Neural progenitor cell (in vitro differentiated cells): ENCODE measurements around the gene ZFP82. TPM values are rescaled to one million over a fixed set of nuclear protein-coding genes. Genes with fewer than 3 reads are reported as not detected.

Source experiments
- DNase-seq: peaks from one replicate; pipeline ENCODE4 v3.0.0-alpha.2; 2016; ENCODE audit warnings: low spot score
- H2AFZ ChIP-seq: fragments of 200-600 bp; sonication (generic); replicated peaks from 2 replicates; pipeline ENCODE4 v1.6.1; 2016; ENCODE audit warnings: antibody characterized with exemption
- H3F3A ChIP-seq: fragments of 200-600 bp; sonication (generic); 2 replicates; pipeline ENCODE4 v1.6.1; 2016; ENCODE audit warnings: antibody characterized with exemption, low read depth
- H3K27ac ChIP-seq: fragments of 200-600 bp; sonication (generic); 2 replicates; pipeline ENCODE4 v1.5.1; 2016; ENCODE audit warnings: mild to moderate bottlenecking
- H3K27me3 ChIP-seq: fragments of 200-600 bp; sonication (generic); 2 replicates; pipeline ENCODE4 v1.6.1; 2016; ENCODE audit warnings: mild to moderate bottlenecking, moderate library complexity
- H3K36me3 ChIP-seq: fragments of 200-600 bp; sonication (generic); 2 replicates; pipeline ENCODE4 v1.5.1; 2016
- H3K4me1 ChIP-seq: fragments of 200-600 bp; sonication (generic); 2 replicates; pipeline ENCODE4 v1.6.1; 2016; ENCODE audit warnings: mixed run types
- H3K4me2 ChIP-seq: fragments of 200-600 bp; sonication (generic); 2 replicates; pipeline ENCODE4 v1.6.1; 2016
- H3K4me3 ChIP-seq: fragments of 200-600 bp; sonication (generic); 2 replicates; pipeline ENCODE4 v1.5.1; 2016
- H3K79me2 ChIP-seq: fragments of 200-600 bp; sonication (generic); 2 replicates; pipeline ENCODE4 v1.6.1; 2016; ENCODE audit warnings: low read depth
- H3K9ac ChIP-seq: fragments of 200-600 bp; sonication (generic); 2 replicates; pipeline ENCODE4 v1.6.1; 2016
- H3K9me3 ChIP-seq: fragments of 200-600 bp; sonication (generic); 2 replicates; pipeline ENCODE4 v1.5.1; 2016; ENCODE audit warnings: low read depth
- H4K20me1 ChIP-seq: fragments of 200-600 bp; sonication (generic); 2 replicates; pipeline ENCODE4 v1.6.1; 2016; ENCODE audit warnings: low read depth
- H3K27ac Mint-ChIP-seq: 3 replicates; pipeline ENCODE4 v1.8.0; 2021; ENCODE audit warnings: mixed read lengths
- H3K27me3 Mint-ChIP-seq: 2 replicates; pipeline ENCODE4 v1.8.0; 2022; ENCODE audit warnings: low read depth, mild to moderate bottlenecking, inconsistent platforms, moderate library complexity, mixed read lengths; ENCODE audit not compliant: insufficient read depth
- H3K36me3 Mint-ChIP-seq: 3 replicates; pipeline ENCODE4 v1.8.0; 2021; ENCODE audit warnings: mixed read lengths
- H3K4me1 Mint-ChIP-seq: 3 replicates; pipeline ENCODE4 v1.8.0; 2021; ENCODE audit warnings: mixed read lengths
- H3K4me3 Mint-ChIP-seq: 3 replicates; pipeline ENCODE4 v1.8.0; 2021; ENCODE audit warnings: mild to moderate bottlenecking, moderate library complexity, mixed read lengths
- H3K9me3 Mint-ChIP-seq: 3 replicates; pipeline ENCODE4 v1.8.0; 2020; ENCODE audit warnings: mixed read lengths
- EZH2 ChIP-seq: fragments of 200-600 bp; sonication (generic); IDR thresholded peaks from 2 replicates; pipeline ENCODE4 v1.6.1; 2017; ENCODE audit warnings: antibody characterized with exemption, mild to moderate bottlenecking, moderate library complexity
- EZH2phosphoT487 ChIP-seq: fragments of 200-600 bp; sonication (generic); IDR thresholded peaks from 2 replicates; pipeline ENCODE4 v1.6.1; 2017; ENCODE audit warnings: antibody characterized with exemption
- total RNA-seq: library from RNA; depleted of rRNA; stranded (reverse); fragments of >200 nt; gene quantifications from 2 replicates; pipeline ENCODE4 v1.2.3, GENCODE V29; 2015; ENCODE audit warnings: low replicate concordance
- TF ChIP-seq, protein P1 (sequence below): fragments of 200-600 bp; sonication (generic); IDR thresholded peaks from 2 replicates; pipeline ENCODE4 v1.5.1; 2017; ENCODE audit warnings: antibody characterized with exemption, mild to moderate bottlenecking

ZFP82 gene
- total RNA-seq, 1 donor from 2014 or later: 26.1 TPM

DNA sequence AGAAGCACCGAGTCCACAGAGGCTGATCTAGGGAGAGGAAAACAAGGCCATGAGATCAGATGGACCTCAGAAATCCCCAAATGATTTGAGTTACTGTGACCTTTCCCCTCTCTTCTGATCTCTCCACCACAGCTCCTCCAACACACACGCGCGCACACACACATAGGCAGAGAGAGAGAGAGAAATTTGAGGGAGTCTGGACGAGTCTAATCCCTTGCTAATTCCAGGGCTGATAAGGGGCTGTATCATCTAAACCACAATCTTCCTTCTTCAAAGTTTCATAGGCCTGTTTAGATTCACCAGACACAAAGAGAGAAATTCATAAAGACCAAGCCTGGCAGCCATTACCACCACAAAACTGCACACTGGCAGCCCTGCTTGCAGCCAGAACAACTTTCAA is 8.6 kb downstream of the ZFP82 start:
- Histone ChIP-seq H2AFZ (no peak overlapping the region), H3K79me2 (peaks cover 65% of the 10 kb centered on the region), H3F3A (no peaks in the 10 kb centered on the region), H3K27me3 (no peaks in the 10 kb centered on the region), H3K4me2 (no peak overlapping the region), H3K9me3 (no peaks in the 10 kb centered on the region), H3K4me3 (no peak overlapping the region), H3K9ac (no peak overlapping the region), H3K36me3 (peaks cover 37% of the 10 kb centered on the region), H3K4me1 (no peaks in the 10 kb centered on the region), H3K27ac (no peak overlapping the region), H4K20me1 (no peaks in the 10 kb centered on the region)
- Mint-ChIP-seq H3K27ac (no peak overlapping the region), H3K4me3 (no peak overlapping the region), H3K36me3 (peaks cover 68% of the 10 kb centered on the region), H3K9me3 (peaks cover 70% of the 10 kb centered on the region), H3K4me1 (no peaks in the 10 kb centered on the region), H3K27me3 (no peaks in the 10 kb centered on the region)
- no peak for TF ChIP-seq EZH2phosphoT487
- TF ChIP-seq, protein P1, sequence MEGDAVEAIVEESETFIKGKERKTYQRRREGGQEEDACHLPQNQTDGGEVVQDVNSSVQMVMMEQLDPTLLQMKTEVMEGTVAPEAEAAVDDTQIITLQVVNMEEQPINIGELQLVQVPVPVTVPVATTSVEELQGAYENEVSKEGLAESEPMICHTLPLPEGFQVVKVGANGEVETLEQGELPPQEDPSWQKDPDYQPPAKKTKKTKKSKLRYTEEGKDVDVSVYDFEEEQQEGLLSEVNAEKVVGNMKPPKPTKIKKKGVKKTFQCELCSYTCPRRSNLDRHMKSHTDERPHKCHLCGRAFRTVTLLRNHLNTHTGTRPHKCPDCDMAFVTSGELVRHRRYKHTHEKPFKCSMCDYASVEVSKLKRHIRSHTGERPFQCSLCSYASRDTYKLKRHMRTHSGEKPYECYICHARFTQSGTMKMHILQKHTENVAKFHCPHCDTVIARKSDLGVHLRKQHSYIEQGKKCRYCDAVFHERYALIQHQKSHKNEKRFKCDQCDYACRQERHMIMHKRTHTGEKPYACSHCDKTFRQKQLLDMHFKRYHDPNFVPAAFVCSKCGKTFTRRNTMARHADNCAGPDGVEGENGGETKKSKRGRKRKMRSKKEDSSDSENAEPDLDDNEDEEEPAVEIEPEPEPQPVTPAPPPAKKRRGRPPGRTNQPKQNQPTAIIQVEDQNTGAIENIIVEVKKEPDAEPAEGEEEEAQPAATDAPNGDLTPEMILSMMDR: no peak
- TF ChIP-seq EZH2: no peak
- no peak for DNase-seq

DNA sequence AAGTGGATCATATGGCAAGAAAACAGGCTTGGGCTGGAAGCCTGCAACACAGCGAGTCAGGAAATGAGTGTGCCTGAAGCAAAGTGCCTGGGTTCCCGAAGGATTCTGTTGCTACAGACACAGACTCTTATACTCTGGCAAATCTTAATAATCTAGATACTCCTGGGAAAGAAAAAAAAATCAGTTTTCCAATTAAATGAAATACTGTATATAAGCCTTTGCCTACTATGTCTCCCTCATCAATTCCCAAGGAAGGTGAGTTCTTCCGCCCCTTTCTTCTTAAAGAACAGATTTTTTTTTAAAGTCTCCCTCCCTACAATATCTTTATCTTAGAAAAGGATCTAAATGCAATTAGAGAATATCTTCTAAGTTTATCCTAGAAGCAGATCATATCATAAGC is 10.3 kb downstream of the ZFP82 start:
- Mint-ChIP-seq H3K4me3 (no peak overlapping the region), H3K27ac (no peak overlapping the region), H3K27me3 (no peaks in the 10 kb centered on the region), H3K4me1 (no peaks in the 10 kb centered on the region), H3K9me3 (peaks cover 69% of the 10 kb centered on the region), H3K36me3 (peaks cover 74% of the 10 kb centered on the region)
- H3K79me2 ChIP-seq: peaks cover 47% of the 10 kb centered on the region
- peaks cover 32% of the 10 kb centered on the region for H3K36me3 ChIP-seq
- H3K27ac ChIP-seq: no peak overlapping the region
- no peak overlapping the region for H3K4me2 ChIP-seq
- no peaks in the 10 kb centered on the region for H3K9me3 ChIP-seq
- DNase-seq: no peak
- no peaks in the 10 kb centered on the region for H3F3A ChIP-seq
- H3K4me3 ChIP-seq: no peak overlapping the region
- no peaks in the 10 kb centered on the region for H4K20me1 ChIP-seq
- no peak overlapping the region for H2AFZ ChIP-seq
- H3K27me3 ChIP-seq: no peaks in the 10 kb centered on the region
- H3K9ac ChIP-seq: no peak overlapping the region
- H3K4me1 ChIP-seq: no peaks in the 10 kb centered on the region
- TF ChIP-seq EZH2phosphoT487: no peak
- TF ChIP-seq, protein P1: no peak

DNA sequence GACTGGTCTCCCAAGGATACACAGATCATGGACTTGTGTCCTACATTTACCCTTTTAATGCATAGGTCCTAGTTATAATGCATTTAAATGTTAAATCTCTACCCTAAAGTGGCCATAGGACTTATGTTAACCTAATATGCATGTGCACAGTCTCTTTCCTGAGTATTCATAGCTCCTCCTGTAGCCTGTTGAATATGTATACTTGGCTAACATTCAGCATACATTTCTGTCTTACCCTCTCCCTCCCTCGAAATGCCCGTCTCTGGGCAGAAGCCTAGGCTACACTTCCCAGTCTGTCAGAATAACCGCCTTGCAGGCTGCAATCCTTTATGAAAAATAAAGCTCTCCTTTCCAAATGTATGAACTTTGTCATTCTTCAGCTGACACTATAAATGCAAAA is 13.9 kb downstream of the ZFP82 start:
- no peaks in the 10 kb centered on the region for H3K27me3 ChIP-seq
- H3K36me3 ChIP-seq: peaks cover 40% of the 10 kb centered on the region
- H3K4me1 Mint-ChIP-seq: no peaks in the 10 kb centered on the region

More for the DNA sequence above, 13.9 kb downstream of the ZFP82 start:
- no peak for DNase-seq
- Mint-ChIP-seq H3K4me3 (no peak overlapping the region), H3K27me3 (no peaks in the 10 kb centered on the region), H3K9me3 (peaks cover 63% of the 10 kb centered on the region), H3K27ac (no peak overlapping the region), H3K36me3 (peaks cover 75% of the 10 kb centered on the region)
- no peak overlapping the region for H3K27ac ChIP-seq
- no peak overlapping the region for H3K9ac ChIP-seq
- no peaks in the 10 kb centered on the region for H4K20me1 ChIP-seq
- H3K4me2 ChIP-seq: no peak overlapping the region
- no peaks in the 10 kb centered on the region for H3K4me1 ChIP-seq
- H2AFZ ChIP-seq: no peak overlapping the region
- H3F3A ChIP-seq: no peaks in the 10 kb centered on the region
- H3K9me3 ChIP-seq: no peaks in the 10 kb centered on the region
- H3K79me2 ChIP-seq: peaks cover 11% of the 10 kb centered on the region
- no peak for TF ChIP-seq EZH2phosphoT487
- TF ChIP-seq, protein P1: no peak
- TF ChIP-seq EZH2: no peak
- H3K4me3 ChIP-seq: no peak overlapping the region
